PC-3 (cell line): ENCODE results near the gene SERPINE2. TPM values are rescaled to one million over a fixed set of nuclear protein-coding genes. Genes with fewer than 3 reads are reported as not detected.
A peak's percentile ranks its signal among the peaks of the same experiment; 100 is the strongest.
"Not testable (repeated sequence)": the region's sequence is repeated elsewhere in the genome, so short reads cannot be mapped to it uniquely, and the experiment has no call there.

ENCODE experiments used
- ATAC-seq: fragments of 200-7000 bp; cut with Tn5 transposase; 2 replicates; pipeline ENCODE4 v1.9.1; 2020; ENCODE audit warnings: mild to moderate bottlenecking, moderate library complexity
- BruUV-seq: library from RNA; stranded (reverse); fragments of 400-500 nt; replicated peaks from 2 replicates; lab custom pipeline; 2021; lab: Mats Ljungman, UMichigan
- CTCF ChIA-PET: fragments of 300-600 bp; sonication (Branson Sonifier 250); formaldehyde crosslinking; loops from one replicate; lab custom pipeline; 2022; ENCODE audit warnings: antibody characterized with exemption; lab: Charles Lee
- POLR2A ChIA-PET: fragments of 300-600 bp; sonication (Branson Sonifier 250); formaldehyde crosslinking; loops from one replicate; lab custom pipeline; 2022; ENCODE audit warnings: antibody characterized with exemption; ENCODE audit not compliant: unreplicated experiment; lab: Charles Lee
- DNase-seq: peaks from one replicate; pipeline ENCODE4 v3.0.0-alpha.2; 2015
- H2AFZ ChIP-seq: fragments of 300-600 bp; sonication (generic); 2 replicates; pipeline ENCODE4 v1.6.0; 2016; ENCODE audit warnings: antibody characterized with exemption, low read length
- H3F3A ChIP-seq: fragments of 300-600 bp; sonication (generic); one replicate; pipeline ENCODE4 v1.6.0; 2017; ENCODE audit warnings: antibody characterized with exemption, low read length, control low read depth, mild to moderate bottlenecking; ENCODE audit not compliant: unreplicated experiment
- H3K27ac ChIP-seq: fragments of 300-600 bp; sonication (generic); 2 replicates; pipeline ENCODE4 v1.5.1; 2016; ENCODE audit warnings: mild to moderate bottlenecking, low read length
- H3K27me3 ChIP-seq: fragments of 300-600 bp; sonication (generic); 2 replicates; pipeline ENCODE4 v1.6.1; 2016; ENCODE audit warnings: low read length, mixed read lengths
- H3K36me3 ChIP-seq: fragments of 300-600 bp; sonication (generic); 2 replicates; pipeline ENCODE4 v1.6.1; 2016; ENCODE audit warnings: low read depth, mixed run types, low read length, mixed read lengths
- H3K4me1 ChIP-seq: fragments of 300-600 bp; sonication (generic); 2 replicates; pipeline ENCODE4 v1.5.1; 2016; ENCODE audit warnings: low read length; ENCODE audit not compliant: insufficient read depth
- H3K4me2 ChIP-seq: fragments of 300-600 bp; sonication (generic); 2 replicates; pipeline ENCODE4 v1.6.0; 2016; ENCODE audit warnings: low read length
- H3K4me3 ChIP-seq: fragments of 300-600 bp; sonication (generic); 2 replicates; pipeline ENCODE4 v1.5.1; 2016; ENCODE audit warnings: mild to moderate bottlenecking, low read length, mixed read lengths
- H3K79me2 ChIP-seq: fragments of 300-600 bp; sonication (generic); 2 replicates; pipeline ENCODE4 v1.6.1; 2017; ENCODE audit warnings: low read length, mixed read lengths
- H3K9ac ChIP-seq: fragments of 300-600 bp; sonication (generic); 2 replicates; pipeline ENCODE4 v1.6.0; 2016; ENCODE audit warnings: mild to moderate bottlenecking, low read length
- H3K9me2 ChIP-seq: fragments of 300-600 bp; sonication (generic); replicated peaks from 2 replicates; pipeline ENCODE4 v1.6.1; 2016; ENCODE audit warnings: mixed run types, low read length, mixed read lengths
- H3K9me3 ChIP-seq: fragments of 300-600 bp; sonication (generic); 2 replicates; pipeline ENCODE4 v1.6.1; 2016; ENCODE audit warnings: low read length, mixed read lengths
- H4K20me1 ChIP-seq: fragments of 300-600 bp; sonication (generic); 2 replicates; pipeline ENCODE4 v1.6.1; 2016; ENCODE audit warnings: low read length, mixed read lengths
- CTCF ChIP-seq: fragments of 300-600 bp; sonication (generic); conservative IDR thresholded peaks from 2 replicates; pipeline ENCODE4 v1.5.1; 2017; ENCODE audit warnings: antibody characterized with exemption, low read depth, mild to moderate bottlenecking, low read length
- EZH2 ChIP-seq: fragments of 300-600 bp; sonication (generic); IDR thresholded peaks from one replicate; pipeline ENCODE4 v1.6.1; 2017; ENCODE audit warnings: antibody characterized with exemption, mild to moderate bottlenecking, low read length; ENCODE audit not compliant: unreplicated experiment
- EZH2phosphoT487 ChIP-seq: fragments of 300-600 bp; sonication (generic); IDR thresholded peaks from 2 replicates; pipeline ENCODE4 v1.6.1; 2018; ENCODE audit warnings: mild to moderate bottlenecking, antibody characterized with exemption, low read length, borderline replicate concordance
- intact Hi-C: fragments of 100-400 bp; cut with micrococcal nuclease; formaldehyde crosslinking; loops from 2 replicates; pipeline ENCODE4 v1.9.0; 2023
- total RNA-seq: library from RNA; depleted of rRNA; stranded (reverse); fragments of >200 nt; gene quantifications from 2 replicates; pipeline ENCODE4 v1.2.3, GENCODE V29; 2014

SERPINE2 gene
- total RNA-seq, 1 experiment from 2014 or later, result 17.1 TPM

GRCh38 chr2:223941579-223942277 lies 97.4 kb downstream of the SERPINE2 start:
- H3K79me2 ChIP-seq, result peaks cover 90% of the 10 kb centered on the region
- DNase-seq (peak; percentile 82), ATAC-seq (peak; percentile 12)
- 0 out of 2 replicates have a peak overlapping the region, but pooled peaks have one; percentile 57 for H2AFZ ChIP-seq
- CTCF ChIA-PET, result interaction anchor here (0.7 kb wide), 1 partner anchor 80 kb away, joined by 8 read pairs; no protein-coding TSS in a partner anchor
- intact Hi-C loops, result loop anchor here (5.0 to 10.0 kb wide), 2 partner anchors 44 to 107 kb away; partner anchors contain the start of gene AP1S3
- no TSS peak for BruUV-seq
- peaks cover 28% of the 10 kb centered on the region for H3K4me1 ChIP-seq
- H3K27me3 ChIP-seq, result no peaks in the 10 kb centered on the region
- peak overlapping the region; percentile 44 for H3K4me3 ChIP-seq
- H3F3A ChIP-seq, result peaks cover 4% of the 10 kb centered on the region
- H3K4me2 ChIP-seq, result peak overlapping the region; percentile 76
- H3K27ac ChIP-seq, result peak overlapping the region; percentile 67
- no peak for TF ChIP-seq CTCF
- no peak overlapping the region; the same call in 1 of the 2 replicates for H3K9ac ChIP-seq
- peaks cover 11% of the 10 kb centered on the region; the same call in 1 of the 2 replicates for H3K36me3 ChIP-seq
- H3K9me2 ChIP-seq, result no peaks in the 10 kb centered on the region
- 0 out of 2 replicates have a peak, but pooled peaks cover 10% of the 10 kb centered on the region for H4K20me1 ChIP-seq
- POLR2A ChIA-PET, result interaction anchor here (0.6 kb wide), 1 partner anchor 119 kb away, joined by 4 read pairs; no protein-coding TSS in a partner anchor
- H3K9me3 ChIP-seq, result no peaks in the 10 kb centered on the region

GRCh38 chr2:223939438-223939837 lies 99.6 kb downstream of the SERPINE2 start:
- POLR2A ChIA-PET, H3K9me2 ChIP-seq, H3K27ac ChIP-seq, DNase-seq, intact Hi-C loops, H3K27me3 ChIP-seq, H3K9me3 ChIP-seq, H3K4me2 ChIP-seq, H3F3A ChIP-seq, ATAC-seq, CTCF ChIA-PET, H3K9ac ChIP-seq, H2AFZ ChIP-seq, H3K4me3 ChIP-seq, BruUV-seq: not testable (repeated sequence)
- Histone ChIP-seq H3K4me1 (peaks cover 33% of the 10 kb centered on the region), H3K79me2 (peaks cover 95% of the 10 kb centered on the region), H4K20me1 (0 out of 2 replicates have a peak, but pooled peaks cover 13% of the 10 kb centered on the region), H3K36me3 (peaks cover 11% of the 10 kb centered on the region; the same call in 1 of the 2 replicates)

GRCh38 chr2:223937535-223937934 lies 101.6 kb downstream of the SERPINE2 start:
- no TSS peak for BruUV-seq
- POLR2A ChIA-PET, result no interaction called here
- H3F3A ChIP-seq, result peaks cover 4% of the 10 kb centered on the region
- no peak overlapping the region for H3K9ac ChIP-seq
- no peaks in the 10 kb centered on the region for H3K9me2 ChIP-seq
- CTCF ChIA-PET, result no interaction called here
- peaks cover 20% of the 10 kb centered on the region for H3K4me1 ChIP-seq
- H3K4me2 ChIP-seq, result no peak overlapping the region
- TF ChIP-seq CTCF (no peak), EZH2phosphoT487 (no peak), EZH2 (no peak)
- H4K20me1 ChIP-seq, result 0 out of 2 replicates have a peak, but pooled peaks cover 13% of the 10 kb centered on the region
- H2AFZ ChIP-seq, result no peak overlapping the region
- no peak overlapping the region for H3K27ac ChIP-seq
- H3K27me3 ChIP-seq, result no peaks in the 10 kb centered on the region
- DNase-seq (no peak), ATAC-seq (no peak)
- peaks cover 11% of the 10 kb centered on the region; the same call in 1 of the 2 replicates for H3K36me3 ChIP-seq
- intact Hi-C loops, result no loop called here
- H3K4me3 ChIP-seq, result no peak overlapping the region
- H3K9me3 ChIP-seq, result no peaks in the 10 kb centered on the region
- H3K79me2 ChIP-seq, result peaks cover 97% of the 10 kb centered on the region
